ENCODE data around the gene FTSJ3. TPM values are rescaled to one million over a fixed set of nuclear protein-coding genes. Genes with fewer than 3 reads are reported as not detected.
A peak's percentile ranks its signal among the peaks of the same experiment; 100 is the strongest.

The FTSJ3 gene
- total and polyA plus RNA-seq, 2 of the 13 experiments (the other 11 are each of a cell fraction or from before 2014, with no cell fraction given) = 26.0 to 64.2 TPM

DNA sequence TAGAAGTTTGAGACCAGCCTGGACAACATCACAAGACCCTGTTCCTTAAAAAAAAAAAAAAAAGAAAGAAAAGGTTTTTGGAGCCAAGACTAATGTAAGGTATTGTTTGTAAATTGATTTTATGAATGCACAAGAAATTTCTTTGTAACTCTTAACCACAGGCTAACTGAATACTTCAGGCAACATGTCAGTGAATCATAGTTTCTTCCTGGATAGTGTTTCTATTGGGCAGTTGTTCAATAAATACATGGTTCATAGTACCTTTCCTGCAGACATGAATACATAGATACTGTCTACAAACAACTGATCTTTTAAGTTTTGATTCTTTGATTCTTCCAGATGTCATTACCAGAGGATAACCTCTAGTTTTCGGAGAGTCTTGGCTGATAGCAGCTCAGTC, 41.9 kb downstream of the FTSJ3 start:
- CTCF ChIA-PET (ENCODE audit: low intra/inter-chr PET ratio, low total read pairs) = no interaction called here
- H3K9ac ChIP-seq (ENCODE audit: insufficient read depth, low read depth, low read length) = no peak overlapping the region
- H3K4me1 ChIP-seq (ENCODE audit: insufficient read depth, low read length) = peaks cover 56% of the 10 kb centered on the region
- no peak overlapping the region for H3K4me3 ChIP-seq (replicated peaks in 1 of 3; ENCODE audit: insufficient read depth in 1 of 3, low read depth in 2 of 3, low read length in 3 of 3)
- POLR2A ChIA-PET = interaction anchor here (0.9 to 8.5 kb wide), 3 partner anchors 11 to 43 kb away, joined by 3 to 72 read pairs (median 3); partner anchors contain the start of genes CCDC47 and DDX42
- no peak for DNase-seq (ENCODE audit: low spot score)
- H4K20me1 ChIP-seq (ENCODE audit: insufficient read depth, low read length) = peaks cover 33% of the 10 kb centered on the region
- ATAC-seq = peak; percentile 52; the same call in 2 of the 3 replicates
- no peak overlapping the region for H2AFZ ChIP-seq (ENCODE audit: low read length)
- in situ Hi-C loops (cut with HindIII; ENCODE audit: extremely low pct_ligation_motif_present, low pct_unique_long_range_greater_than_20kb) = no loop called here
- H3K36me3 ChIP-seq (replicated peaks in 1 of 2; ENCODE audit: control insufficient read depth in 1 of 2, insufficient read depth in 2 of 2, low read length in 2 of 2) = peaks cover 26 to 70% of the 10 kb centered on the region in 2 experiments
- WGBS (ENCODE audit: low lambda C conversion rate) = 96% methylated on average over 1 of the region's 1 CpG
- peak overlapping the region; percentile 15; the same call in 1 of the 2 replicates for H3K4me2 ChIP-seq (ENCODE audit: low read depth, low read length)
- no peak for FAIRE-seq
- peak overlapping the region; percentile 52 for H3K27ac ChIP-seq (ENCODE audit: extremely low read length, insufficient read depth, low read length)
- peaks cover 66% of the 10 kb centered on the region for H3K79me2 ChIP-seq (ENCODE audit: insufficient read depth, low read length)
- no peaks in the 10 kb centered on the region for H3K27me3 ChIP-seq (ENCODE audit: control insufficient read depth in 1 of 2, insufficient read depth in 2 of 2, low read length in 2 of 2)
- 0 out of 2 replicates have a peak, but pooled peaks have one; percentile 22 for TF ChIP-seq RBFOX2 (IDR thresholded peaks at IDR 0.05; ENCODE audit: low read depth, low read length)
- TF ChIP-seq, protein P1, sequence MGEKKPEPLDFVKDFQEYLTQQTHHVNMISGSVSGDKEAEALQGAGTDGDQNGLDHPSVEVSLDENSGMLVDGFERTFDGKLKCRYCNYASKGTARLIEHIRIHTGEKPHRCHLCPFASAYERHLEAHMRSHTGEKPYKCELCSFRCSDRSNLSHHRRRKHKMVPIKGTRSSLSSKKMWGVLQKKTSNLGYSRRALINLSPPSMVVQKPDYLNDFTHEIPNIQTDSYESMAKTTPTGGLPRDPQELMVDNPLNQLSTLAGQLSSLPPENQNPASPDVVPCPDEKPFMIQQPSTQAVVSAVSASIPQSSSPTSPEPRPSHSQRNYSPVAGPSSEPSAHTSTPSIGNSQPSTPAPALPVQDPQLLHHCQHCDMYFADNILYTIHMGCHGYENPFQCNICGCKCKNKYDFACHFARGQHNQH (CRISPR knock-in tag; IDR thresholded peaks at IDR 0.05) = 0 out of 2 replicates have a peak, but pooled peaks have one; percentile 11
- TF ChIP-seq ZNF160 (CRISPR knock-in tag; IDR thresholded peaks at IDR 0.05) = no peak
- intact Hi-C loops (cut with micrococcal nuclease; ENCODE audit: unreplicated experiment) = no loop called here
- H3K9me3 ChIP-seq (ENCODE audit: low read length) = no peaks in the 10 kb centered on the region
- BruUV-seq (replicated peaks) = no TSS peak

DNA sequence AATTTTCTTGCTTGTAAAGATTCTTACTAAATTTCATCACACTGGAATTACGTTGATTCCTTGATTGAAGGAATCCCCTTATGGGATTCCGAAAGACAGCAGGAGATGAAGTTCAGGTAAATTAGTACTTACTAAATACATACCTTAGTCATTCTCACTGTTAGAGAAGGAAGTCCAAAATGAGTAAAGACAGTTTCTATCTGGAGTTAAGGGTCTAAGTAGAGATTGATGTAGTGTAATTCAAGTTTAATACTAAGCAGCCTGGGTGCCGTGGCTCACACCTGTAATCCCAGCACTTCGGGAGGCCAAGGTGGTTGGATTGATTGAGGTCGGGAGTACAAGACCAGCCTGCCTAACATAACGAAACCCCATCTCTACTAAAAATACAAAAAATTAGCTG, 43.9 kb downstream of the FTSJ3 start:
- DNase-seq (ENCODE audit: low spot score) (no peak), FAIRE-seq (no peak), ATAC-seq (no peak)
- Histone ChIP-seq H3K9me3 (ENCODE audit: low read length) (no peaks in the 10 kb centered on the region), H3K4me3 (replicated peaks in 1 of 3; ENCODE audit: insufficient read depth in 1 of 3, low read depth in 2 of 3, low read length in 3 of 3) (no peak overlapping the region), H3K27me3 (ENCODE audit: control insufficient read depth in 1 of 2, insufficient read depth in 2 of 2, low read length in 2 of 2) (no peaks in the 10 kb centered on the region), H3K79me2 (ENCODE audit: insufficient read depth, low read length) (peaks cover 76% of the 10 kb centered on the region), H3K36me3 (replicated peaks in 1 of 2; ENCODE audit: control insufficient read depth in 1 of 2, insufficient read depth in 2 of 2, low read length in 2 of 2) (peaks cover 20 to 67% of the 10 kb centered on the region in 2 experiments), H4K20me1 (ENCODE audit: insufficient read depth, low read length) (peaks cover 47% of the 10 kb centered on the region), H2AFZ (ENCODE audit: low read length) (no peak overlapping the region), H3K4me1 (ENCODE audit: insufficient read depth, low read length) (peaks cover 75% of the 10 kb centered on the region), H3K4me2 (ENCODE audit: low read depth, low read length) (no peak overlapping the region), H3K27ac (ENCODE audit: extremely low read length, insufficient read depth, low read length) (no peak overlapping the region), H3K9ac (ENCODE audit: insufficient read depth, low read depth, low read length) (no peak overlapping the region)
- intact Hi-C loops (cut with micrococcal nuclease; ENCODE audit: unreplicated experiment) = no loop called here
- BruUV-seq (replicated peaks) = no TSS peak
- in situ Hi-C loops (cut with HindIII; ENCODE audit: extremely low pct_ligation_motif_present, low pct_unique_long_range_greater_than_20kb) = no loop called here
- ChIA-PET POLR2A (interaction anchor here (8.5 kb wide), 1 partner anchor 9 kb away, joined by 72 read pairs; the partner anchor contains the start of genes CCDC47 and DDX42), CTCF (ENCODE audit: low intra/inter-chr PET ratio, low total read pairs) (no interaction called here)
- WGBS (ENCODE audit: low lambda C conversion rate) = 84% methylated on average over 6 of the region's 6 CpGs
- TF ChIP-seq PITX1 (CRISPR knock-in tag; IDR thresholded peaks at IDR 0.05) (no peak), POLR2G (IDR thresholded peaks at IDR 0.05; ENCODE audit: low read depth, low read length) (no peak), ZNF564 (CRISPR knock-in tag; IDR thresholded peaks at IDR 0.05) (no peak), ZNF788 (CRISPR knock-in tag; IDR thresholded peaks at IDR 0.05; ENCODE audit: borderline replicate concordance) (no peak), IRF2 (CRISPR knock-in tag; IDR thresholded peaks at IDR 0.05) (no peak), GPN1 (CRISPR knock-in tag; IDR thresholded peaks at IDR 0.05; ENCODE audit: borderline replicate concordance) (no peak), ZNF839 (CRISPR knock-in tag; IDR thresholded peaks at IDR 0.05; ENCODE audit: borderline replicate concordance) (no peak), ZNF274 (CRISPR knock-in tag; IDR thresholded peaks at IDR 0.05) (no peak), ZBTB38 (CRISPR knock-in tag; IDR thresholded peaks at IDR 0.05) (no peak), ZNF75D (CRISPR knock-in tag; IDR thresholded peaks at IDR 0.05; ENCODE audit: borderline replicate concordance) (no peak)
- TF ChIP-seq, protein P2, sequence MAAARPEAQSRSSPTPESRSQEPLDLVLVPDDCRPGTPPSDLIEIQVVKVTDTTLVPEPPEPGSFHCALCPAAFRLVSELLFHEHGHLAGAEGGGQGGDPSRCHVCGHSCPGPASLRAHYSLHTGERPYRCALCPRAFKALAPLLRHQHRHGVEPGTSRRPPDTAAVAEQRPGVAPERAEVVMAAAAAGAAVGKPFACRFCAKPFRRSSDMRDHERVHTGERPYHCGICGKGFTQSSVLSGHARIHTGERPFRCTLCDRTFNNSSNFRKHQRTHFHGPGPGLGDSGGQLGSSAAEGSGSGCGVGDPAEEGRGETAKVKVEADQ (CRISPR knock-in tag; IDR thresholded peaks at IDR 0.05; ENCODE audit: borderline replicate concordance) = no peak
- TF ChIP-seq, protein P3, sequence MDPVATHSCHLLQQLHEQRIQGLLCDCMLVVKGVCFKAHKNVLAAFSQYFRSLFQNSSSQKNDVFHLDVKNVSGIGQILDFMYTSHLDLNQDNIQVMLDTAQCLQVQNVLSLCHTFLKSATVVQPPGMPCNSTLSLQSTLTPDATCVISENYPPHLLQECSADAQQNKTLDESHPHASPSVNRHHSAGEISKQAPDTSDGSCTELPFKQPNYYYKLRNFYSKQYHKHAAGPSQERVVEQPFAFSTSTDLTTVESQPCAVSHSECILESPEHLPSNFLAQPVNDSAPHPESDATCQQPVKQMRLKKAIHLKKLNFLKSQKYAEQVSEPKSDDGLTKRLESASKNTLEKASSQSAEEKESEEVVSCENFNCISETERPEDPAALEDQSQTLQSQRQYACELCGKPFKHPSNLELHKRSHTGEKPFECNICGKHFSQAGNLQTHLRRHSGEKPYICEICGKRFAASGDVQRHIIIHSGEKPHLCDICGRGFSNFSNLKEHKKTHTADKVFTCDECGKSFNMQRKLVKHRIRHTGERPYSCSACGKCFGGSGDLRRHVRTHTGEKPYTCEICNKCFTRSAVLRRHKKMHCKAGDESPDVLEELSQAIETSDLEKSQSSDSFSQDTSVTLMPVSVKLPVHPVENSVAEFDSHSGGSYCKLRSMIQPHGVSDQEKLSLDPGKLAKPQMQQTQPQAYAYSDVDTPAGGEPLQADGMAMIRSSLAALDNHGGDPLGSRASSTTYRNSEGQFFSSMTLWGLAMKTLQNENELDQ (CRISPR knock-in tag; IDR thresholded peaks at IDR 0.05; ENCODE audit: borderline replicate concordance) = no peak

All from HepG2 (cell line).